A673 (cell line): ENCODE measurements around the gene CASZ1. TPM values are rescaled to one million over a fixed set of nuclear protein-coding genes. Genes with fewer than 3 reads are reported as not detected.

ENCODE experiments used
- BruUV-seq: library from RNA; stranded (reverse); fragments of 400-500 nt; replicated peaks from 2 replicates; lab custom pipeline; 2021; lab: Mats Ljungman, UMichigan
- CTCF ChIA-PET: fragments of 300-600 bp; sonication (Branson Sonifier 250); formaldehyde crosslinking; loops from one replicate; lab custom pipeline; 2022; ENCODE audit warnings: antibody characterized with exemption; lab: Charles Lee
- POLR2A ChIA-PET: fragments of 300-600 bp; sonication (Branson Sonifier 250); formaldehyde crosslinking; loops from one replicate; lab custom pipeline; 2022; ENCODE audit warnings: antibody characterized with exemption; ENCODE audit not compliant: low non-redundant PET; lab: Charles Lee
- DNase-seq: peaks from one replicate; pipeline ENCODE4 v3.0.0-alpha.2; 2015; ENCODE audit warnings: low spot score
- H3K27ac ChIP-seq: fragments of 200-600 bp; sonication (generic); 2 replicates; pipeline ENCODE4 v1.5.1; 2016; ENCODE audit warnings: mixed run types, low read depth, mild to moderate bottlenecking, mixed read lengths, antibody characterized with exemption, low read length; ENCODE audit not compliant: poor library complexity, severe bottlenecking
- H3K27me3 ChIP-seq: fragments of 200-600 bp; sonication (generic); replicated peaks from 2 replicates; pipeline ENCODE4 v1.6.1; 2017; ENCODE audit warnings: mixed run types, low read depth, mild to moderate bottlenecking, mixed read lengths, antibody characterized with exemption, low read length; ENCODE audit not compliant: insufficient read depth, poor library complexity
- H3K36me3 ChIP-seq: fragments of 200-600 bp; sonication (generic); 2 replicates; pipeline ENCODE4 v1.6.1; 2016; ENCODE audit warnings: mixed run types, mild to moderate bottlenecking, mixed read lengths, antibody characterized with exemption, low read length; ENCODE audit not compliant: insufficient read depth, poor library complexity, severe bottlenecking
- H3K4me1 ChIP-seq: fragments of 200-600 bp; sonication (generic); 2 replicates; pipeline ENCODE4 v1.6.1; 2017; ENCODE audit warnings: mixed run types, mild to moderate bottlenecking, mixed read lengths, antibody characterized with exemption, low read length; ENCODE audit not compliant: insufficient read depth, poor library complexity, severe bottlenecking
- H3K4me3 ChIP-seq: fragments of 200-600 bp; sonication (generic); 2 replicates; pipeline ENCODE4 v1.5.1; 2016; ENCODE audit warnings: low read depth, mixed run types, mild to moderate bottlenecking, mixed read lengths, low read length; ENCODE audit not compliant: poor library complexity, severe bottlenecking
- H3K9me3 ChIP-seq: fragments of 200-600 bp; sonication (generic); 2 replicates; pipeline ENCODE4 v1.6.1; 2016; ENCODE audit warnings: mixed run types, low read depth, mild to moderate bottlenecking, mixed read lengths, antibody characterized with exemption, low read length; ENCODE audit not compliant: poor library complexity, severe bottlenecking
- CTCF ChIP-seq: fragments of 300-800, 200-600 bp; sonication (generic); conservative IDR thresholded peaks from 2 replicates; pipeline ENCODE4 v1.5.1; 2017; ENCODE audit warnings: low read depth, mild to moderate bottlenecking, antibody characterized with exemption, low read length, moderate library complexity, mixed read lengths
- EZH2 ChIP-seq: fragments of 200-600 bp; sonication (generic); IDR thresholded peaks from 2 replicates; pipeline ENCODE4 v1.6.1; 2017; ENCODE audit warnings: borderline replicate concordance, low read depth, mild to moderate bottlenecking, mixed read lengths, antibody characterized with exemption, low read length; ENCODE audit not compliant: poor library complexity, severe bottlenecking
- intact Hi-C: fragments of 100-400 bp; cut with micrococcal nuclease; formaldehyde crosslinking; loops from one replicate; pipeline ENCODE4 v1.10.0; 2022; ENCODE audit not compliant: unreplicated experiment
- total RNA-seq: library from RNA; stranded (reverse); gene quantifications from 2 replicates; pipeline ENCODE4 v1.2.3, GENCODE V29; 2021

Gene CASZ1
- total RNA-seq, 1 experiment from 2014 or later = 1.9 TPM

- TF ChIP-seq CTCF = no peak
- TF ChIP-seq EZH2 = no peak
- POLR2A ChIA-PET = no interaction called here
- Histone ChIP-seq H3K27me3 (no peaks in the 10 kb centered on the region), H3K9me3 (no peaks in the 10 kb centered on the region), H3K4me3 (no peak overlapping the region), H3K4me1 (peaks cover 27% of the 10 kb centered on the region), H3K36me3 (no peaks in the 10 kb centered on the region), H3K27ac (no peak overlapping the region)
- BruUV-seq = no TSS peak
- DNase-seq = no peak
- intact Hi-C loops = no loop called here
- CTCF ChIA-PET = no interaction called here
Observed at GRCh38 chr1:10631811-10632593, 164.4 kb downstream of the CASZ1 start.

- intact Hi-C loops = no loop called here
Observed at GRCh38 chr1:10631121-10631810, 165.2 kb downstream of the CASZ1 start.

DNA sequence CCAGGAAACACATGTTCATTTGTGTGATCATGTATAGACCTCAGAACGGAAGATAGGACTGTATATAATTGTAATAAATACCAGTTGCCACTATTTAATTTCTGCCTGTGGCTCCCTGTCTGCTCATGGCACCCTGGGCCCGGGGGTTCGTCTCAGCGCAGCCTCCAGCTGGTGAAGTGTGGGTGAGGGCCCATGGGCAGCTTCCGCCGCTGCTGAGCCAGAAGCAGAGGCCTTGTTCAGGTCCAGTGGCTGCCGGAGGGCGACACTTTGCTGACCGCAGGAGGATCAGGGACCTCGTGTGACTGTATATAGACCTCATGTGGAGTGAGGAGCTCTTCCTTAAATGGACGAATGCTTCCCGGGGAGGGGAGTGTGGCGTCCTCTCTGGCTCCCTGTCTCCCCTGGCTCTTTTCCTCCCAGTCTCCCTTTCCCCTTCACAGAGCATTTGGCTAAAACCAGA lies 165.8 kb downstream of the CASZ1 start:
- H3K4me1 ChIP-seq = peaks cover 18% of the 10 kb centered on the region
- intact Hi-C loops = no loop called here
- no peaks in the 10 kb centered on the region for H3K9me3 ChIP-seq
- H3K4me3 ChIP-seq = no peak overlapping the region
- no peaks in the 10 kb centered on the region for H3K27me3 ChIP-seq
- no peak for DNase-seq
- no peak for TF ChIP-seq CTCF
- no peak for TF ChIP-seq EZH2
- no peak overlapping the region for H3K27ac ChIP-seq
- ChIA-PET CTCF (no interaction called here), POLR2A (no interaction called here)
- BruUV-seq = no TSS peak
- no peaks in the 10 kb centered on the region for H3K36me3 ChIP-seq

More at GRCh38 chr1:10631121-10631810, 165.2 kb downstream of the CASZ1 start:
- no peak for DNase-seq
- TF ChIP-seq CTCF = no peak
- no peak for TF ChIP-seq EZH2
- peaks cover 24% of the 10 kb centered on the region for H3K4me1 ChIP-seq
- no peaks in the 10 kb centered on the region for H3K9me3 ChIP-seq
- BruUV-seq = no TSS peak
- H3K36me3 ChIP-seq = no peaks in the 10 kb centered on the region
- no peak overlapping the region for H3K4me3 ChIP-seq
- POLR2A ChIA-PET = no interaction called here
- H3K27me3 ChIP-seq = no peaks in the 10 kb centered on the region
- CTCF ChIA-PET = no interaction called here
- H3K27ac ChIP-seq = no peak overlapping the region
